ENCODE data around the gene KRT73. TPM values are rescaled to one million over a fixed set of nuclear protein-coding genes. Genes with fewer than 3 reads are reported as not detected.

Gene KRT73
- total RNA-seq, 3 donors from 2014 or later = not detected

GRCh38 chr12:52611080-52611468 lies 7.3 kb downstream of the KRT73 start:
- Histone ChIP-seq H3K4me1 (no peaks in the 10 kb centered on the region), H3K27me3 (peaks cover 0 to 6% of the 10 kb centered on the region in 2 donors), H3K36me3 (no peaks in the 10 kb centered on the region), H3K27ac (no peak overlapping the region), H3K4me3 (no peak overlapping the region), H3K9me3 (no peaks in the 10 kb centered on the region)
- intact Hi-C loops (cut with DNase I; ENCODE audit: low total_unique reads) = no loop called here
- DNase-seq (ENCODE audit: low spot score in 2 of 2) = no peak
- TF ChIP-seq POLR2AphosphoS5 (IDR thresholded peaks at IDR 0.05) = no peak
- TF ChIP-seq POLR2A (IDR thresholded peaks at IDR 0.05) = no peak
- TF ChIP-seq CTCF (IDR thresholded peaks at IDR 0.05) = no peak

- H3K9me3 ChIP-seq = no peaks in the 10 kb centered on the region
- H3K4me3 ChIP-seq = no peak overlapping the region
- no peak overlapping the region for H3K27ac ChIP-seq
- DNase-seq (ENCODE audit: low spot score in 2 of 2) = no peak
- H3K4me1 ChIP-seq = no peaks in the 10 kb centered on the region
- peaks cover 0 to 6% of the 10 kb centered on the region in 2 donors for H3K27me3 ChIP-seq
- intact Hi-C loops (cut with DNase I; ENCODE audit: low total_unique reads) = no loop called here
- TF ChIP-seq POLR2AphosphoS5 (IDR thresholded peaks at IDR 0.05) = no peak
- no peak for TF ChIP-seq CTCF (IDR thresholded peaks at IDR 0.05)
- no peak for TF ChIP-seq POLR2A (IDR thresholded peaks at IDR 0.05)
- no peaks in the 10 kb centered on the region for H3K36me3 ChIP-seq
Measured at GRCh38 chr12:52608826-52609630, 9.3 kb downstream of the KRT73 start.

GRCh38 chr12:52608161-52608560 lies 10.2 kb downstream of the KRT73 start:
- H3K9me3 ChIP-seq = no peaks in the 10 kb centered on the region
- no peaks in the 10 kb centered on the region for H3K4me1 ChIP-seq
- TF ChIP-seq POLR2AphosphoS5 (IDR thresholded peaks at IDR 0.05) (no peak), CTCF (IDR thresholded peaks at IDR 0.05) (no peak), POLR2A (IDR thresholded peaks at IDR 0.05) (no peak)
- no peak overlapping the region for H3K27ac ChIP-seq
- no peak overlapping the region for H3K4me3 ChIP-seq
- H3K27me3 ChIP-seq = peaks cover 0 to 6% of the 10 kb centered on the region in 2 donors
- intact Hi-C loops (cut with DNase I; ENCODE audit: low total_unique reads) = no loop called here
- DNase-seq (ENCODE audit: low spot score in 2 of 2) = no peak
- no peaks in the 10 kb centered on the region for H3K36me3 ChIP-seq

GRCh38 chr12:52607314-52607713 lies 11.0 kb downstream of the KRT73 start:
- no peak for DNase-seq (ENCODE audit: low spot score in 2 of 2)
- Histone ChIP-seq H3K36me3 (no peaks in the 10 kb centered on the region), H3K27ac (no peak overlapping the region), H3K9me3 (no peaks in the 10 kb centered on the region), H3K27me3 (peaks cover 0 to 10% of the 10 kb centered on the region in 2 donors), H3K4me1 (no peaks in the 10 kb centered on the region), H3K4me3 (no peak overlapping the region)
- TF ChIP-seq CTCF (IDR thresholded peaks at IDR 0.05) (no peak), POLR2A (IDR thresholded peaks at IDR 0.05) (no peak), POLR2AphosphoS5 (IDR thresholded peaks at IDR 0.05) (no peak)
- intact Hi-C loops (cut with DNase I; ENCODE audit: low total_unique reads) = no loop called here

- H3K27ac ChIP-seq = no peak overlapping the region
- no peak for DNase-seq (ENCODE audit: low spot score in 2 of 2)
- intact Hi-C loops (cut with DNase I; ENCODE audit: low total_unique reads) = no loop called here
- H3K4me1 ChIP-seq = no peaks in the 10 kb centered on the region
- H3K4me3 ChIP-seq = no peak overlapping the region
- H3K9me3 ChIP-seq = no peaks in the 10 kb centered on the region
- TF ChIP-seq POLR2AphosphoS5 (IDR thresholded peaks at IDR 0.05) (no peak), POLR2A (IDR thresholded peaks at IDR 0.05) (no peak), CTCF (IDR thresholded peaks at IDR 0.05) (no peak)
- no peaks in the 10 kb centered on the region for H3K36me3 ChIP-seq
- H3K27me3 ChIP-seq = peaks cover 0 to 16% of the 10 kb centered on the region in 2 donors
Measured at GRCh38 chr12:52606581-52607218, 11.7 kb downstream of the KRT73 start.
